Epithelial cell of proximal tubule (primary cell): ENCODE data around the gene ALS2CL. TPM values are rescaled to one million over a fixed set of nuclear protein-coding genes. Genes with fewer than 3 reads are reported as not detected.
A peak's percentile ranks its signal among the peaks of the same experiment; 100 is the strongest.

ENCODE experiments used
- DNase-seq: peaks from one replicate; pipeline ENCODE4 v3.0.0-alpha.2; 2011; ENCODE audit warnings: low read depth
- H3K4me3 ChIP-seq: 2 replicates; pipeline ENCODE4 v1.5.1; 2011; ENCODE audit warnings: low read depth, mild to moderate bottlenecking, low read length
- CTCF ChIP-seq: conservative IDR thresholded peaks from 2 replicates; pipeline ENCODE4 v1.5.1; 2012; ENCODE audit warnings: low read depth, mild to moderate bottlenecking, low read length
- total RNA-seq: library from RNA; depleted of rRNA; stranded (reverse); fragments of >200 nt; gene quantifications from 2 replicates; pipeline ENCODE4 v1.2.3, GENCODE V29; 2015

ALS2CL gene
- total RNA-seq, 1 donor from 2014 or later: 17.8 TPM

- no peak for TF ChIP-seq CTCF
- DNase-seq: no peak
- H3K4me3 ChIP-seq: no peak overlapping the region
Observed at GRCh38 chr3:46676601-46677410, 16.7 kb downstream of the ALS2CL start.

DNA sequence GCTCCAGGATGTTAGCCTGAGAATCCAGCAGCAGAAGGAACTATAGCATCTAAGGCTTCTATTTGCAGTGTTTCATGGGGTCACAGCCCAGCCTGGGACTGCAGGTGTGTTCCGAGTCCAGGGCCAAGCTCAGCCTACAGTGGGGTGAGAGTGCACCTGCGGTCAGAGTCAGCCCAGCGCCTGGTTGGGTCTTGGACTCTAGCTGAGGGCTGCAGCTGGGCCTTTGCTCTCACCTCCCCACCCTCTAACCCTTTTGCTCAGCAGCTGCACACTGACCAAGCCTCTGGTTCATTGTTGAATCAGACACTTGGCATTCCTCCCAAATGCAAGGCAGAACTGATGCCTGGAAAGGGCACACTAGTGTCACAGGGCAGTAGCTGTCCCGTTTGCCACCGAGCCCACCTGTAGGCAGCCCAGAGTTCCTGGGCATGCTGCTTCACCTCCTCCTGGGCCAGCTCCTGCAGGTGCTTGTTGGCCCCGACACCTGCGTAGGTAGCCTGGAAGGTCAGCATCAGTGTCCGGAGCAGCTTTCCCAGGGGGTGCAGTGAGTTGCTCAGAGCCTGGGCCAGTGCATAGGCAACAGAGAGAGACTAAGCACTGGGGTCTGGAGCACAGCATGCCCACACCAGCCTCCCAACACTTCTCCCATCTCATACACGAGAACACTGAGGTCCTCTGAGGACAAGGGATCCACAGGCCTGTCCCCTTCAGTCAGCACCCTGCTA lies 17.5 kb downstream of the ALS2CL start:
- no peak for TF ChIP-seq CTCF
- no peak for DNase-seq
- no peak overlapping the region for H3K4me3 ChIP-seq

DNA sequence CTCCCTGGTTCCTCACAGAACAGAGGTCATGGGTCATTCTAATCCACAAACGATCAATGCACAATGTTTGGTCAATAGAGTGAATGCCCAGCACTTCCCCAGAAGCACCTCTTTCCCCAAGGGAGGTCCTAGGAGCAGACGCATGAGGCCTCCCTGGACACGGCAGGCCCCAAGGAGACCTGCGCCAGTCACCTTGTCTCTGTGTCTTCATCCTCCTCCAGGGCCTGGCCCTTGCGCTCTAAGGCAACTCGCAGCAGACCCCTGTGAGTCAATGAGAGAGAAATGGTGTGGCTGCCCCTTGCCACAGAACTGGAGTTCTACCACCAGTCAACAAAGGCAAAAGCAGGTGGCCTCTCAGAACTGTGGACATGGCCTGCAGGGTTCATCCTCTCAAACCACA lies 18.1 kb downstream of the ALS2CL start:
- no peak for TF ChIP-seq CTCF
- DNase-seq: no peak
- no peak overlapping the region for H3K4me3 ChIP-seq

- no peak overlapping the region for H3K4me3 ChIP-seq
- peak; percentile 32 for TF ChIP-seq CTCF
- no peak for DNase-seq
Observed at GRCh38 chr3:46674031-46674845, 19.2 kb downstream of the ALS2CL start.

DNA sequence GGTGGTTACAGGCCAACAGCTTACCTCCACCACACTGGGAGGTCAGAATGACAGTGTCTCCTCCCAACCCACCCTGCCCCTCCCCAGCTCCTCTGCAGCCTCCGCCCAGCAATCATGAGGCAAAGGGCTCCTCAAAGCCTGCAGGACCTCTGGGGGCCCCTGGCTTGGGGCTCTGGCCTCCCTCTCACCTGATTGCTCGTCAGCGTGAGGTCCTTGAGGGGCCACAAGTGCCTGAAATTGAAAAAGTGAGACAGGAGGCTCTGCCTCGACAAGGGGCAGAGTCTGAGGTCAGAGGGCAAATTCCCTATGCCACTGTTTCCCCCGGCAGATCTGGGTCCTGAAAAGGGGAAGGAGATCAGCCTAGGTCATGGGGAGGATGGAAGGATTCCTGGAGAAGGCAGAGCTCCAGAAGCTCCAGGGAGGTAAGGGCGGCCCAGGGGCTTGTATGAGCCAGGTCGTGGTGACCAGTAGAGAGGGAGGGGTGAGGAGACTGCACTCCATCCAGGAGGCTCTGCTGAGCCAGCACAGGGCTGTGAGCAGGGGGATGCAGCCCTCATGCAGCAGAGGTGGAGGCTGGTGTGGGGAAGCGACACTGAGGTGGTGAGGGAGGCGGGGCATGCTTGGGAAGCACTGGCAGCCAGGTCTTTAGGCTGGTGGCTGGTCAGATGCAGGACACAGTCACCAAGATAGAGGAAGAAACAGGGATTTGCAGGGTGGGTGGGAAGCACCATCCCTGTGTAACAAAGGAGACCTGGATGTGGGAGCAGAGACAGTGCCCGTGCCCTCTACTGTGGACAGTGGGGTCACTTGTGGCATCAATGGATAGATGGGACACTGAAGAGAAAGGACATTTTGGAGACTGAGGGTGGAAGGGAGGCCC lies 20.1 kb downstream of the ALS2CL start:
- no peak overlapping the region for H3K4me3 ChIP-seq
- DNase-seq: no peak
- TF ChIP-seq CTCF: no peak

DNA sequence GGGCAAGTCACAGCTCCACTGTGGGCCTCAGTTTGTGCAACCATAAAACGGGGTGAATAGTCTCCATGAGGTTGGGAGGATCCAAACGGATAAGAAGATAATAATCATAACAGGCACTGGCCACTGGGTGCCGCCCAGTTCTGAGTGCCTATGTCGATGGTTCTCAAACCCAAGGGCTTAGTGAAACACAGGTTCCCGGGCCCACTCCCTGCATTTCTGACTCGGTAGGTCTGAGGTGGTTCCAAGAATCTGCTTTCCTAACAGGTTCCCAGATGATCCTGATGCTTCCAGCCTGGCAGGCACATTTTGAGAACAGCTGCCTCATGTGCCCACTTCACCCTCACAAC lies 21.2 kb downstream of the ALS2CL start:
- no peak overlapping the region for H3K4me3 ChIP-seq
- DNase-seq: no peak
- TF ChIP-seq CTCF: no peak
